GM19025 (cell line): Measurements from ENCODE around the gene LAMC2.
"Not testable (repeated sequence)": the region's sequence is repeated elsewhere in the genome, so short reads cannot be mapped to it uniquely, and the experiment has no call there.

Experiments used
- ATAC-seq: cut with Tn5 transposase; IDR thresholded peaks from one replicate; pipeline ENCODE4 v1.9.1; 2021; ENCODE audit warnings: mild to moderate bottlenecking, low read depth, moderate library complexity; ENCODE audit not compliant: unreplicated experiment

LAMC2 gene

GRCh38 chr1:183251101-183251958 is 65.3 kb downstream of the LAMC2 start:
- ATAC-seq: no peak

- ATAC-seq: no peak
Observed at GRCh38 chr1:183251959-183252450, 65.9 kb downstream of the LAMC2 start.

GRCh38 chr1:183255073-183255472 is 69.0 kb downstream of the LAMC2 start:
- no peak for ATAC-seq

GRCh38 chr1:183259924-183260323 is 73.9 kb downstream of the LAMC2 start:
- no peak for ATAC-seq

DNA sequence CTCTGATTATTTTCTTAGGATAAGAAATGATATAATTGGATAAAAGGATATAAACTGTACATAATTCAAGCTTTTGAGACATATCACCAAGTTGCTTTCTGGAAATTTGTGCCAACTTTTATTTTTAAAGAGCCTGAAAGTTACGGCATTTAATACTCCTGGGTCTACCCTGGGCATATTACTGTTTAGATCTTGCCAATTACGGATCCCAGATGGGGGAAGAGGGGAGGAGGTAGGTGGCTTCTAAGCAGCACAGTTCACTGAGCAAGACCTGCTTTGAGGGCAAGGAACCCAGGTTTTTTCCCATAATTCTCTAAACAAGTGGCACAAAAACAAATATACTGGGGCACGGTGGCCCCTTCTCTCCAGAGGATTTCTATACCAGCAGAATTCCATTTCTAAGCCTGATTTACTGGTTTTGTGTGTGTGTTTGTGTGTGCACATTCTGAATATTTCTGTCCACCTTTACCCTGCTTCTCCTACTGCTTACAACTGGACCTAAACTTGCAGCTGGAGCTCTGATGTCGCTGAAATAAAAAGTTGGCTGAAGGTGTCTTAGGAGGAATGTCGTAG is 76.7 kb downstream of the LAMC2 start:
- ATAC-seq: no peak

GRCh38 chr1:183263886-183264602 is 78.0 kb downstream of the LAMC2 start:
- ATAC-seq: no peak

- no peak for ATAC-seq
Observed at GRCh38 chr1:183267646-183268431, 81.8 kb downstream of the LAMC2 start.

GRCh38 chr1:183270541-183271141 is 84.6 kb downstream of the LAMC2 start:
- no peak for ATAC-seq

- no peak for ATAC-seq
Observed at GRCh38 chr1:183272390-183272848, 86.4 kb downstream of the LAMC2 start.

DNA sequence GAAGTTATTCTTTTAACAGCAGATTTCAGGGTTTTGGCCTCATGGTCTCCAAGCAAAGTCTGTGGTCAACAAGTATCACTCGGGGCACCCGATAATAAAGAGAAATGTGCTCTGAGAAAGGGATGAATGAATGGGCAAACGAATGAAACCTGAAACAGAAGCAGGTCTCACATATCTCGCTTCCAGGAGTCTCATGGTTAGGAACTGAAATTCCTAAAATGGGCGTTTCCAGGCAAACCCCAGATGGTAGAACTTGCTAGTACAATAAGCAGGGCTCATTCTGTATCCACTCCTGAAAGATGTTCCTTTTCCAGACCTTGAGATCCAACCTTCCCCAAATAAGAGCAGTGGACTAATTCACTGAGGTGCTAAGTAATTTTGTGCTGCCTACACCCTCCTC is 87.2 kb downstream of the LAMC2 start:
- ATAC-seq: no peak

GRCh38 chr1:183273984-183274383 is 87.9 kb downstream of the LAMC2 start:
- not testable (repeated sequence) for ATAC-seq

DNA sequence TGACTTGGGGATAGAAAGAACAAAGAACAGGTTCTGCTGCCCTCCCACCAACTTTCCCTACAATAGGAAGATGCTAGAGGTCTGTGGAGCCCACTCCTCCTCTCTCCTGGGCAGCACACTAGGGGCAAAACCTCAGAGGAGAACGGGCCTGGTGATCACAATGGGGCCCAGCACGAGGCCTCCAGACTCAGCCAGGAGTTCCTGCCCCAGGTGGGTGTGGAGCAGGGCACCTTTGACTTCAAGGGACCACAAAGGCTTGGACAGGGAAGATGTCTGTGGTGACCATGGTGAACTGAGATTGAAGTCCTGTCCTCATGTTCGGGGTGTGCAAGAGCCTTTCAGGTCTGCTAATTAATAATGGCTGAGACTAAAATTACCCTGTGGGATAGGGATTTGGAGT is 88.8 kb downstream of the LAMC2 start:
- no peak for ATAC-seq

DNA sequence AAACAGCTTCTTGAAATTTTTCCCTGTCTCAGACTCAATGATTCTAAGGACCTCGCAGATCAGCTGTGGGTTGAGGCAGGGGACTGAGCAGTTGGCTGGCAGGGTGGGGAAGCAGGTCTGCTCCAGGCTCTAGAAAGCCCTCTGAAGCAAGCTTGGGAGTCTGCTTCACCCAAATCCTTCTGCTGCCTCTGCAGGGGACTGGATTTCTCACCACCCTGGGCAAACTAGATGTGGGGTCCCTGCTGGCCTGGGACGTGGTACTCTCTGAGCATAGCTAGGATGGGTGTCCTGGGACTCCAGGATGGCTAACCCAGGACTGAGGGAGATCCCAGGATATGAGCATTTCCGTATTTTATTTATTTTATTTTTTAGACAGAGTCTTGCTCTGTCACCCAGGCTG is 89.3 kb downstream of the LAMC2 start:
- ATAC-seq: no peak

DNA sequence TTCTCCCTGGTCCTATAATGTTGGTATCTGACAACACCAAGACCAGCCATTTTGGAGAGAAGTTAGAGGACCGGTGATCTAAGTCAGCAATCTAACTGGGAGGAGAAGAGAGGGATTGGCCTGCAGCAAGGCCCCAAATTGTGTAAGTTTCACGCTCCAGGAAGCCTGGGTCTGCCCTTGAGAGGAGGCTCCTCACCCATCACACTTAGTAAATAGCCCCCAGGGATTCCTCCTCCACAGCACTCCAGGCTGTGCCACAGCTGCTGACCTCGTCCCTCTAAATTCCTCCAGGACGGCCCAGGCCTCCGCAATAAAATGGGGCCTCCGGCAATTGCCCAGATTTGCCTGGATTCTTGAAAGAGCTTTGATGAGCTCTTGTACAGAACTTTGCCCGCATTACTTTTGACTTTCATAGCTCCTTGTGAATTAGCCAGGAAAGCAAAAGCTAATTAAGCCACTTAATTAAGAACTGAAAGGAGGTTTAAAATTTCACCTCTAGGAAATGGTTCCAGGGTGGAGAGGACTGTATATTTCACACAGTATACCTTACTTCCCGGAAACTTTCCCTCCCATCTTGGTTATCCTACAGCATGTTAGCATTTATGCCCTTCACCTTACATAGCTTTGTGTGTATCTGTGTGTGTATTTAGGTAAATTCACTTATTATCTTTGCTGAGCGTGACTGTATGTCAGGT is 90.5 kb downstream of the LAMC2 start:
- ATAC-seq: no peak

DNA sequence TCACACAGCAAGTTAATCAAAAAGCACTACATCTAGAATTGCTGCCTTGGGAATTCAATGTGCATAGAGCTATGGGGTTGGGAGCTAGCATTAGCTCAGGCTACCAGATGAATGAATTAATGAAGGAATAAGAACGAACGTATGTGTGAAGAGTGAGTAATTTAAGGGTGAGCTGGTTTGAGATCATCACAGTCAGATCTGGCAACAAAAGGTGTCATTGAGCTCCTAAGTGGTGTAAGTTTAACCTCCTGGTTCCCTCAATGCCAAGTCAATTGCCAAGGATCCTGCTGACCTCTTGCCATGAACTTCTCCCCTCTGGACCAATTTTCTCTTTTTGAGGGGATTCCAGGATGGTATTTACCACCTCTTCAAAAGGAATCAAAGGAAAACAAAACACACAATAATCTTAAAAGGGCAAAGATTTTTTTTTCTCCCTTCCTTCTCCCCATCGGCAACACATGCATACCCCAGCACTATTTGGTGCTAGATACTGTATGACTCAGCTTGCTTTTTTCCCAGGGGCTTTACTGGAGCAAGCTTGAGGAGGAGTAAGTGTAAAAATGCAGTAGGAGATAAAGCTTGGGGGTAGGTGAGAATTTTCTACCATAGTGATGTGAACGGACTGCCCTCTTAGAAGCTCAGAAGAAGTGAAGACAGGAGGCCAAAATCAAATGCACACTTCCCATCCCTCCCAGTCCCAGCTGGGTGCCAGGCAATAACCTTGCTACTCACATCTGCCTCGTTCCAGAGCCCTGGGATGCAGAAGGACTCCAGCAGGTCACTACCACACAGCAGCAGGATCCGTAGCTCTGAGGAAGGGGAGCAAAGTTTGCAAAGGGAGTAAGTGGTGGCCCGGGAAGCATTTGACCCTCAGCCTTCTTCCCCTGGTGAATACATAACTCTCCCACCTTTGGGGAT is 92.0 kb downstream of the LAMC2 start:
- no peak for ATAC-seq

DNA sequence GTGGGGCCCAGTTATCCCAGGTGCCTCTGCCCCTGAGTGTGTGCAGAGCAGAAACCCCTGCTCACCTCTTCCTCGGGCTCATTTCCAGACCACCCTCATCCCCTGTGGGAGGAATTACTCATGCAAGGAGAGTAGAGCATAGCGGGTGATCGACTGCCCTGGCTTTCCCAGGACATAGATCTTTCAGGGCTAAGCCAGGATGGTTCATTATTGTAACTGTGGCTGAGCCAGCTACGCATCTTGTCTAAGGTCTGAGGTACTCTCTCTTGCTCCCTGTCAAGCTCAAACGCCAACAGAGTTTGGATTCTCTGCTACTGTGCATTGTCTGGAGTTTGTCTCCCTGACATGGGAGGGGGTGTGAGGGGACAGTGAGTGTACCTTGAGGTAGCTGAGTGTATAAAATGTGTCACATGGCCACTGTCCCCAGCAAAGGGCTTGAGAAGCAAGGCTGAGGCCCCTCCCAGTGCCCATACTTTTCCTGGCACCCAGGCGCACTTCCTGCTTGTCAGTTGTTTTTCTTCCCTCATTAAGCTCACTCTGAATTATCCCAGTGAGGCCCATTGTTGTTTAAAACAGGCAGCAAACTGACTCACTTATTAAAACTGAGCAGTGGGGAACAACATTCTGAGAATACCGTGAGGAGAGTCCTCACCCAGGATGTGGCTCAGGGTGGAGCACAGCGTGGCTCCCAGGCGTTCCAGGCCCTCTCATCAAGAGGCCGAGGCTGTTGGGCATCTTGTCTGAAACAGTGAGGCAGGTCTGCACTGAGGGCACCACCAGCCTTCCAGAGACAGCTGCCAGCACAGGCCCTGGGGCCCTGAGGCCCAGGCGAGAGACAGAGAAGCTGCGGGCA is 92.9 kb downstream of the LAMC2 start:
- ATAC-seq: no peak

- no peak for ATAC-seq
Observed at GRCh38 chr1:183279835-183280234, 93.8 kb downstream of the LAMC2 start.

- ATAC-seq: no peak
Observed at GRCh38 chr1:183281039-183281438, 95.0 kb downstream of the LAMC2 start.
